NCI-H2029 (cell line): Measurements from ENCODE around the gene RFXANK.
"Not testable (repeated sequence)": the region's sequence is repeated elsewhere in the genome, so short reads cannot be mapped to it uniquely, and the experiment has no call there.

Source experiments
- DNase-seq: peaks from one replicate; lab custom pipeline; 2025; lab: John Stamatoyannopoulos, UW

The RFXANK gene

GRCh38 chr19:19206938-19207337 lies 14.9 kb downstream of the RFXANK start:
- DNase-seq, result no peak

- no peak for DNase-seq
These were observed 15.8 kb downstream of the RFXANK start for GRCh38 chr19:19207637-19208572.

GRCh38 chr19:19209372-19209771 lies 17.3 kb downstream of the RFXANK start:
- DNase-seq, result peak; percentile 34

GRCh38 chr19:19211499-19212420 lies 19.7 kb downstream of the RFXANK start, which contains the start of gene NCAN:
Gene NCAN (plus strand): TSS chr19:19211958. CDS start chr19:19216954, 4,996 bp downstream.
- DNase-seq, result no peak

GRCh38 chr19:19212916-19213315 lies 20.9 kb downstream of the RFXANK start:
- DNase-seq, result no peak

GRCh38 chr19:19213426-19214158 lies 21.5 kb downstream of the RFXANK start:
- no peak for DNase-seq

- no peak for DNase-seq
These were observed 22.1 kb downstream of the RFXANK start for GRCh38 chr19:19214159-19214490.

GRCh38 chr19:19214892-19215291 lies 22.8 kb downstream of the RFXANK start:
- no peak for DNase-seq

- DNase-seq, result no peak
These were observed 23.7 kb downstream of the RFXANK start for GRCh38 chr19:19215792-19216191.

GRCh38 chr19:19217099-19217498 lies 25.0 kb downstream of the RFXANK start:
- DNase-seq, result no peak

GRCh38 chr19:19218911-19219310 lies 26.9 kb downstream of the RFXANK start:
- DNase-seq, result no peak

- not testable (repeated sequence) for DNase-seq
These were observed 28.9 kb downstream of the RFXANK start for GRCh38 chr19:19221000-19221399.

- no peak for DNase-seq
These were observed 31.0 kb downstream of the RFXANK start for GRCh38 chr19:19223060-19223459.

- DNase-seq, result no peak
These were observed 31.6 kb downstream of the RFXANK start for GRCh38 chr19:19223636-19224035.

- DNase-seq, result no peak
These were observed 32.2 kb downstream of the RFXANK start for GRCh38 chr19:19224150-19224851.

- DNase-seq, result peak; percentile 82
These were observed 32.9 kb downstream of the RFXANK start for GRCh38 chr19:19224852-19225494.

GRCh38 chr19:19226204-19226603 lies 34.1 kb downstream of the RFXANK start:
- no peak for DNase-seq

GRCh38 chr19:19226663-19227062 lies 34.6 kb downstream of the RFXANK start:
- DNase-seq, result no peak

GRCh38 chr19:19227217-19227616 lies 35.2 kb downstream of the RFXANK start:
- no peak for DNase-seq

- no peak for DNase-seq
These were observed 37.6 kb downstream of the RFXANK start for GRCh38 chr19:19229701-19230100.

- DNase-seq, result no peak
These were observed 38.9 kb downstream of the RFXANK start for GRCh38 chr19:19230999-19231398.
